AG08396 (cell line): ENCODE results near the gene UBE2I.
A peak's percentile ranks its signal among the peaks of the same experiment; 100 is the strongest.
"Not testable (repeated sequence)": the region's sequence is repeated elsewhere in the genome, so short reads cannot be mapped to it uniquely, and the experiment has no call there.

Experiments used
- DNase-seq: peaks from one replicate; pipeline ENCODE4 v3.0.0; 2012; ENCODE audit warnings: low spot score, mixed read lengths

Gene UBE2I

DNA sequence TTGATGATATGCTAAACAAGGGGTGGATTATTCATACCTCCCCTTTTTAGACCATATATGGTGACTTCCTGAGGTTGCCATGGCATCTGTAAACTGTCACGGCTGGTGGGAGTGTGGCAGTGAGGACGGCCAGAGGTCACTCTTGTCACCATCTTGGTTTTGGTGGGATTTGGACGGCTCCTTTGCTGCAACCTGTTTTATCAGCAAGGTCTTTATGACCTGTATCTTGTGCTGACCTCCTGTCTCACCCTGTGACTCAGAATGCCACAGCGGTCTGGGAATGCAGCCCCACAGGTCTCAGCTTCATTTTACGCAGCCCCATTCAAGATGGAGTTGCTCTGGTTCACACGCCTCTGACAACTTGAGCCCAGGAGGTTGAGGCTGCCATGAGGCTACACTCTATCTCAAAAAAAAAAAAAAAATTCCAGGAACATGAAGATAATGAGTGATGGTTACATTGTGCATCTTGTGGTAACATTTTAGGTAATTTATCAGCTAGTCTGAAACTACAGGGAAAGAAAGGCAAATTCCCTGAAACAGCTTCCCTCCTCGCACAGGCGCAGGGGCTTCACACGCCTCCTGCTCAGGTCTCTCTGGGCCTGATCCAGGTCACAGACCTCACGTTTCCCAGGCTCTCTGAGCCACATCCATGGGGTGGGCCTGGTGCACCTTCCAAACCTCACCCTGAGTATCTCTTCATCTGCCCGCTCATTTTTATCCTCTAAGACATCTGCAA, 15.3 kb upstream of the UBE2I start:
- DNase-seq: no peak

DNA sequence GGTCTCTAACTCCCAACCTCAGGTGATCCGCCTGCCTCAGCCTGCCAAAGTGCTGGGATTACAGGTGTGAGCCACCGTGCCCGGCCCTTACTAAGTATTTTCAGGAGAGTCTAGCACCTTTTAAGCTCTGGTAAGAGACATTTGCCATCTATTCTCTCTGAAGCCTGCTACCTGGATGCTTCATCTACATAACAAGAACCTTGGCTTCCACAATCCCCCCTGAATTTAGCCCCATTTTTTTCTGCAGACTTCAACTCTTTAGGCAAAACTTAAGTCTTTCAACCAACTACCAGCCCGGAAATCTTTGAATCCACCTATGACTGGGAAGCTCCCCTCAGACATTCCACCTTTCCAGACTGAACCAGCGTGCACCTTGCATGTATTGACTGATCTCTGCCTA, 14.0 kb upstream of the UBE2I start:
- DNase-seq: no peak

DNA sequence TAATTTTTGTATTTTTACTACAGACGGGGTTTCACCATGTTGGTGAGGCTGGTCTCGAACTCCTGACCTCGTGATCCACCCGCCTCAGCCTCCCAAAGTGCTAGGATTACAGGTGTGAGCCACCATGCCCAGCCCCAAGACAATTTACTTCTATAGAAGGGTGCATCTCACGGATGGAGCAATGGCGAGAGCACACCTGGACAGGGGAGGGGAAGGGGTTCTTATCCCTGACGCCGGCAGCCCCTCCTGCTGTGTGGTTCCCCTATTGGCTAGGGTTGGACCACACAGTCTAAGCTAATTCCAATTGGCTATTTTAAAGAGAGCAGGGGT, 12.8 kb upstream of the UBE2I start:
- DNase-seq: not testable (repeated sequence)

DNA sequence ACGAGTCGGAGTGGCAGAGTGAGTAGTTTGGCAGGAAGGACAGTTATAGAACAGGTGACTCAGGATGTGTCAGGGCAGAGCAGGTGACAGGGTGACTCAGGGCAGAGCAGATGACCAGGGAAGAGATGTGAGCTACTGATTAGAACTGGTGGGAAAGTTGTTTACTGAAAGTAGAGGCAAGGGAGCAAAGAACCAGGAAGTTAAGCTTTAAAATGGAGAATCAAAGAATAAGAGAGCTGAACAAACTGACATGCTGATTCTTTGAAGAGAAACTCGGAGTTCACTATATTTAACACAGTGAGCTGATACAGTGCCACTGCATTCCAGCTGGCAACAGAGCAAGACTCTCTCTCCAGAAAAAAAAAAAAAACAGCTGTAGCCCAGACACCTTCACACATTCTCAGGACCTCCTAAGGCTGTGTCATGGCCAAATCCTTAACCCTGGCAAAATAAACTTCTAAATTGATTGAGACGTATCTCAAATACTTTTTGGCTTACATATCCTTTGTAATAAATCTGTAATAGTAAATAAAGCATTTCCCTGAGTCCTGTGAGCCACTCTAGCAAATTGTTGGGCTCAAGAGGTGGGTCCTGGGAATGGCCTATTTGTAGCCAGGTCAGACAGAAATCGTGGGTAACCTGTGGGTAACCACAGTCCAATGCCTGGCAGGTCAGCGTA, 12.3 kb upstream of the UBE2I start:
- peak; percentile 64 for DNase-seq

DNA sequence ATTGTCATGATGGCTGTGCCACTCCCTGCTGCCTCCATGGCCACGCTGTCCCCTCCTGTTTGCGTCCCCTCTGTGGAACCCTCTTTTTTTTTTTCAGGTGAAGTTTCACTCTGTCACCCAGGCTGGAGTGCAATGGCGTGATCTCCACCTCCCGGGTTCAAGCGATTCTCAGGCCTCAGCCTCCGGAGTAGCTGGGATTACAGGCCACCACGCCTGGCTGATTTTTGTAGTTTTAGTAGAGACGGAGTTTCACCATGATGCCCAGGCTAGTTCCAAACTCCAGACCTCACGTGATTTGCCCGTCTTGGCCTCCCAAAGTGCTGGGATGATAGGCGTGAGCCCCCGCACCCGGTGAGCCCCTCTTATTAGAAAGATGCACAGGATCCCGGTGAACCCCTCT, 11.0 kb upstream of the UBE2I start:
- no peak for DNase-seq

DNA sequence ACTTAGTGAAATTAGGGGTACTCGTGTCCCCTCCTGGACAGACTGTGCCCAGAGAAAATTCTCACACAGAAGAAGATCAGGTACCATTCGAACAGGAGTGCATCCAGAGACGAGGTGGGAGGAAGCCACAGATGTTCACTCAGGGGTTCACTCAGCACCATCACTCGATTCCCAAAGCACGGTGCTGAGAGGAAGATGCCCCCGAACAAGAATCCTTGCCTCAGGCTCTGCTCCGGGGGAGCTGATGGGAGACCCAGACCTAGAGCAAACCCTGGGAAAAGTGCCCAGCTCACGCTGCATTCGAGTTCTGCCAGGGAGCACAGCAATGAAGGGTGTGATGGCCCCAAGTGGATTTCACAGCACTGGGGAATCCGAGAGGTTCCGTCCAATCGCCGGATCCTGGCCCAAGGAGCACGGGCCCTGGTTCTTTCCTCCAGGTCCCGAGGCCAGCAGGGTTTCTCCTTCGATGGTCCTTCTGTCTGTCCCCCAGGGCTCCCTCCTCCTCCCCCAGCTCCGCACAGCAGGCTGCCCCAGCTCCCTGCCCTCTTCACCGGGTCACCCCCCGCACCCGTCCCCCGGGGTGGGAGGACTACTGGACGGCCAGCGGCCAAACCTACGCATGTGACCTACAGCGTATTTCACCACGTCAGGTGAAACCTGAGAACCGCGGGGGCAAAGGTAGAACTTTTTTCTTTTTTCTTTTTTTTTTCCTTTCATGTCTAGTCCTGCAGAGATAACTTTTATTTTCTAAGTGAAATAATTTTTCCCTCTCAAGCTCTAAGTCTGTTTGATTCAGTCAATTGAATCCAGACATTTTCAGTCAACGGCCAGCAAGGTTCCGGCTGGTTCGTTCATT, 10.2 kb upstream of the UBE2I start:
- no peak for DNase-seq

DNA sequence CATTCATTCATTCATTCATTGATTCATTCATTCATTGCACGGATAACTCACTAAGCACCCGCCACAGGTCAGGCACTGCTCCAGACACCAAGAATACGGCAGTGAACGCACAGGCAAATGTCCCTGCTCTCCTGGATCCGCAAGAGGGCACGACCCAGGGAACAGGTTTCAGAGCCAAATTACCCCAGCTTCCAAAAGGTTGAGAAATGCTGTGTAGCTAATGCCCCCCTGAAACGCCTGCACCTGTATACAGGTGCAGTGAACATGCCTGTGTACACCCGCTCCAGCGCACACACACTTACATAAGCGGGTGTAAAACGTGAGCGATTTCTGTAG, 9.6 kb upstream of the UBE2I start:
- no peak for DNase-seq

DNA sequence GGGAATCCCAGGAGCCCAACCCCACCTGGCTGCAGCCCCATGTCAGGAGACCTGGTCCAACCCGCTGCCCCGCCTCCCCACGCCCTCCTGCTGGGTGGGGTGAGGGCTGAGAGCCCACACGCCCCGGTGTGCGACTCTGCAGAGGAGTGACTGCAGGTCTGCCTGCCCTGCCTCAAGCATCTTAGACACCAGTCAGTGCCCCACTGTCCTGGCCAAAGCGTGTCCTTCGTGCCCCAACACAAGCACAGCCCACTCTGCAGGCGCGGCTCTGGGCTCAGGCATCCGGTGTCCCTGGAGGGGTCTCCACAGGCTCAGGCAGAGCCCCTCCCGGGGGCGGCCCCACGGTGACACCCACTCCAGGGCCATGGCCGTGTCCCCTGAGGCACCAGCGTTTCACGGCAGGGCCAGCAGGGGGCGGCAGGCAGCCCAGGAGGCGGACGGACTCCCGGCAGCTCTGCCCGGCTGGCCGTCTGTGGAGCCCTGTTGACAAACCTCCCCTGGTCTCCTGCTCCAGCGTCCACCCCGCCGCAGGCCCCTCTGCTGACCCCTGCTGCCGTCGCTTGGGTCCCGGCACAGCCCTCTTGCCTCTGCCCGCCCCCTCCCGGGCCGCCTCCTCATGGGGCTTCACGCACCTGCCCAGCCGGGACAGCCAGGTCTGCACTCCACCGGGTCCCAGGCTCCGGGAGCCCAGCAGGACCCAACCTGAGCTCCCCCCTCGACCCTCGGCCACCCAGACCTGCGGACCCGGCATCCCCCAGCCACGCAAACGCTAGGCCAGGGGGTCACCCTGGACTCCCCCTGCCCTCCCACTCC, 8.6 kb upstream of the UBE2I start:
- peak; percentile 90 for DNase-seq

DNA sequence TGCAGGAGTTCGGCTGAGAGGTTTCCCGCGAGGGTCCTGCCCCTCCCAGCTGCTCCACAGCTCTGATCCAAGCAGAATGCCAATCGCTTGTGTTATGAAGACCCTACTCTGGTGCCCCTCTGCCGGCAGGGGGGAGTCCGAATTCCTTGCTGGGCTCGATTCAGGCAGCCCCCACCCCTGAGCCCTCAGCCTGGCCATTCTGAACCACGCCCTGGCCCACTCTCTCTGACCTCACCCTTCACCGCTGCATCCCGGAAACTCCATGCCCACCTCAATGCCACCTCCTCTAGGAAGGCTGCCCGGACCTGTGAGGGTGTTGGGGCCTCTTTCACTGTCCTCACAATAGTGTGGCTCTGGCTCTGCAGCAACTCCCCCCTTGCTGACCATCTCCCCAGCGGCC, 7.9 kb upstream of the UBE2I start:
- DNase-seq: no peak

DNA sequence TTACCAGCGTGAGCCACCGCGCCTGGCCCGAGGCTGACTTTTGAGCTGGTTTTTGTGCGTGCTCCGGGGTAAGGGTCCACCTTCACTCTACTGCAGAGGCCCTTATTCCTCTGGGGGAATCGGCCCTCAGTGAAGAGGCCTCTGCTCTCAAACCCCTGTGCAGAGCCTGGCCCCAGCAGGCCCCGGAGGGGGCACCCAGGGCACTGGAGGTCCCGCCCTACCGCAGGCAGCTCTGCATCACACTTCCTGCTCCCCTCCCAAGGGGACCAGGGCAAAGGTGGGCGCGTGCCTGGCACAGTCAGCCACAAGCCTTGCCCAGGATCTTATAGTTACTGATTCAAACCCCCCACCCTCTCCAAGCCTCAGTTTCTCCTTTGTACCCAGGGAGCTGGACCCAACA, 3.6 kb upstream of the UBE2I start:
- DNase-seq: no peak

DNA sequence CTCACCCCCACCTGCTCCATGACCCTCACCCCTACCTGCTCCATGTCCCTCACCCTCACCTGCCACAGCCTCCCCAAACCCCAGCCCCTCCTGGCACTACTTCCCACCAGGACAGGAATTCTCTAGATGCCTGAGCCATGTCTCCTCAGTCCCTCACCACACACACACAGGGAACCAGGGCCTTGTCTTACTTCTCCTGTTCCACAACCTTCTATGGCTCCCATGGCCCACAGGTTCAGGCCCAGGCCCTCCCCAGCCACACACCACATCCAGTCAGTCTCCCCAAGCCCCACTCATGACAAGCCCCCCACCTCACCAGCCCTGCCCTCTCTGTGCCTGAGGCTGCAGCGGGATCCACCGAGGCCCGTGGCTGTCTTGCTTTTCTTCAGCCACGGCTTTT, 3.1 kb upstream of the UBE2I start:
- DNase-seq: no peak

DNA sequence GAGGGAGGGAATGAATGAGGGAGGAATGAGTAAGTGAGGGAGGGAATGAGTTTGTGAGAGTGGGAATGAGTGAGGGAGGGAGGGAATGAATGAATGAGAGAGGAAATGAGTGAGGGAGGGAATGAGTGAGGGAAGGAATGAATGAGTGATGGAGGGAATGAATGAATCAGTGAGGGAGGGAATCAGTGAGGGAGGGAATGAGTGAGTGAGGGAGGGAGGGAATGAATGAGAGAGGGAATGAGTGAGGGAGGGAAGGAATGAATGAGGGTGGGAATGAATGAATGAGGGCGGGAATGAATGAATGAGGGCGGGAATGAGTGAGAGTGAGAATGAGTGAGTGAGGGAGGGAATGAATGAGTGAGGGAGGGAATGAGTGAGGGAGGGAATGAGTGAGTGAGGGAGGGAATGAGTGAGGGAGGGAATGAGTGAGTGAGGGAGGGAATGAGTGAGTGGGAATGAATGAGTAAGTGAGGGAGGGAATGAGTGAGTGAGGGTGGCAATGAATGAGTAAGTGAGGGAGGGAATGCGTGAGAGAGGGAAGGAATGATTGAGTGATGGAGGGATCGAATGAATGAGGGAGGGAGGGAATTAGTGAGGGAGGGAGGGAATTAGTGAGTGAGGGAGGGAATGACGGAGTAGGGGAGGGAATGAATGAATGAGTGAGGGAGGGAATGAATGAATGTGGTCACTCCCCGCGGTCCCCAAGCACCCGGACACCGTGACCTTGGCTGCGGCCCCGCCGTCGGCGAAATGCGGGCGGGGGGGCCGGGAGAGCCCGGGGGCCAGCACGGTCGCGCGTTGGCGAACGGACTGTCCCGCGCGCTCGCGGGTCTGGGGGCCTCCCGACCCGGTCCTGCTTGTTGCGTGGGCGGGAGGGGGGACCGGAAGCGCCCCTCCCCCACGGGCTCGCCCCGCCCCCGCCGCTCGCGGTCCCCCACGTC, 1.1 kb upstream of the UBE2I start:
- no peak for DNase-seq

DNA sequence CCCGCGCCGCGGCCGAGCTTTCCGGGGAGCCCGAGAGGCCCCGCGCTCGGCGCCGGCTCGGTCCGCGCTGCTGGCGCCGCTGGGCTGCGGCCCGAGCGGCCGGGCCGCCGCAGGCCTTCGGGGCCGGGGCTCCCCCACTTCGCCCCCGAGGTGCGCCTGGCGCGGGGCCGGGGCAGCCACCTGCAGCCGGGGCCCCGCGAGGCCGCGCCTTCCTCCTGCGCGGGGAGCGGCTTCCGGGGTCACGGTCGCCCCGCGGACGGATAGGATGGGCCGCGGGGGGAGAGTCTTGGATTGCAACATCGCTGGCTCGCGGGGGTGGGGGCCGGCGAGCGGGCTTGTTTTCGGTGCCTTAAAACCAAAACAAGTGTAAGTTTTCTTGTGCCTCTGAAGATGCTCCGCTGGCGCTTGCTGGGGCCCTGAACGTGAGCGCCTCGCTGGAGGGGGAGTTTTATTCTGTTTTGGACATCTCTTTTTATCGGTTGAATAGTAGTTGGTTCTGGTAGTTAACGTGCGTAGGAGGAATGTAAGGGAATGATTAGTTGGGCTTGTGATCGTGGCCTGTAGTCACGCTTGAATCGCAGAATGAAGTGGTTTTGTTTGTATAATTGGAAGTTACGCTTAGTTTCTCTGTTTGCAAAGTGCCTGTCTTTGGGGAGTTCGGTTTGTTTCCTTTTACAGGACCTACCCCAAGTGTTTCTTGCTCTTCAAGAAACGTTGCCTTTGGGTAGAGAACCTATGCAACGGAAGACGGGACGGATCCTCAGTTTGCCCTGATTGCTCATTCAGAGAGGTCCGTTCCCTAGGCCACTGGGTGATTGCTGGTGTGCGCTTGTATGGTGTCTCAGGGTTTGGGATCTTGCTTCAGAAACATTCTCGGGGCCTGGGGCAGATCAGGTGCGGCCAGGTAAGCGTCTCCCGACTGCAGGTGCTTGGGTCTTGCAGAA, 724 bp downstream of the UBE2I start:
- peak; percentile 65 for DNase-seq

DNA sequence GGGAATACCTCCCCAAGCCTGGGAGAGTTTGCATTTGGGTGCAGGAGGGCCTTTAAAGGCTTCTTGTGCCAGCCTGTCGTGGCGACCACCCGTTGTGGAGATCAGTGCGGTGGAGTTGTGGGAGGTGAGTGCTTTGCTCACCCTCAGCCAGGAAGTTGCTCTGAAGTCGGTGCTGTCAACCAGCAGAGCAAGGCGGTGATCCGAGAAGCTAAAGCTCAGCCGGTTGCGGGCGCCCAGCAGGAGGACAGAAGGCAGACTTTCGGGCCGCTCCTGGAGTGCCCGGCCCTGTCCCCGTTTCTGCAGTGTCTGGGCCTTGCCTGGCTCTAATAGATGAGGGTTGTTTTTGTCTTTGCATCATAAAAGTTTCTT, 1.4 kb downstream of the UBE2I start:
- DNase-seq: no peak

DNA sequence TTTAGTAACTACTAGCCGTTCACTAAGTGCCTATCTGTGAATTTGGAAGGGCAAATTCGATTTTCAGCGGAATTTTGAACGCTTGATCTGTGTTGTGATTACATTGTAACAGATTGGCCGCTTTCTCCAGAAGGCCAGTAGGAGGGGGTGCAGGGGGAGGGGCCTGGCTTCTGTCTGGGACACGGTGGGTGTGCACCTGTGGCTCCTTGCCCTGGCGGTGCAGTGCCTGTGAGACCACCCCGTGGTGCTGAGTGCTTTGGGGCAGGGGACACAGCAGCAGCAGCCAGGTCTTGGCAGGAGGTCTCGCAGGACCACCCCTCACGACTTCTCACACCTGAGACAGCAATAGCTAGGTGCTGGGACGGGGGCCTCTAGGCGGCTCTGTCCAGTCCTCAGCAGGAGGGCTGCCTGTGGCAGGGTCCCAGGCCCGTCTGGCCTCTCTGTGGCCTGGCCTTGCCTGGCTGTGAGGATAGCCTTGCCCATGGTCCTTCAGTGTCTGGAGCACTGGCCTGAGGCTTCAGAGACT, 1.8 kb downstream of the UBE2I start:
- no peak for DNase-seq

DNA sequence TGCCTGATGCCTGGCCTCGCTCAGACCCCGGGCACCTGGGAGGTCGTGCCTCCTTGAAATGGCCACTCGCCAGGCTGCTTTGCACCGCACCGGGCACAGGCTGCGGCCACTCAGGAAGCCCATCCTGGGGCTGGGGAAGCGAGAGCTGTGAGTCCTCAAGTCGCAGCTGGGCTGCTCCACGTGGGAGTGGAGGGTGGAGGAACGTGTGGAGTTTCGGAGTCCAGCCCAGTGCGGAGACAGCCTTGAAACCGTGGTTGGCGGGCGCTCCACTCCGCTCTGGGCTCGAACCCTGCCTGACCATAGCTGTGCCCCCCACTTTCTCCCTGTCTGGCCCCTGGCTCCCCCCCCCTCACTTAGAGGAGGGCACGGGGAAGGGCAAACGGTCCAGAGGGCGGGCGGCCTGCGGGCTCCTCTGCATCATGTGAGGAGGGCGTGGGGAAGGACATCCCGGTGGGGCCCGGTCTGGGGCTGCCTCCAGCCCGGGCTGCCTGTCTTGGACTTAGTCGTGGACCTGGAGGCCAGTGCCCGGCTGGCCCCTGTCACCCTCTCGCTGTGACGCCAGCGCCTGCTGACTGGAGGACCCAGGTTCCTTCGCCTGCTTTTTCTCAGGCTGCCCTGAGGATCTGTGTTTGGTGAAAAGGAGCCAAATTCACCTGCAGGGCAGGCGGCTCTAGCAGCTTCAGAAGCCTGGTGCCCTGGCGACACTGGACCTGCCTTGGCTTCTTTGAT, 2.5 kb downstream of the UBE2I start:
- DNase-seq: no peak

DNA sequence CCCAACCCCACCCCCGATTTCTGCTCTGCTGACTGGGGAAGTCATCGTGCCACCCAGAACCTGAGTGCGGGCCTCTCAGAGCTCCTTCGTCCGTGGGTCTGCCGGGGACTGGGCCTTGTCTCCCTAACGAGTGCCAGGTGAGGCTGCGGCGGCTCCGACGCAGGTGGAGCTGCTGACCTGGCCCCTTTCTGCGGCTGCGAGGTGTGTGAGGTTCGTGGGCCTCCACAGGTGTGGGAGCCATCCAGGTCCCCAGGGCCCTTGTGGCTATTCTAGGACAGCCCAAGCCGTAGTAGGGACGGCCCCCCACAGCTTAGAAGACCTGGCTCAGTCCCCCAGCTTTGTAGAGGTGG, 3.0 kb downstream of the UBE2I start:
- no peak for DNase-seq

DNA sequence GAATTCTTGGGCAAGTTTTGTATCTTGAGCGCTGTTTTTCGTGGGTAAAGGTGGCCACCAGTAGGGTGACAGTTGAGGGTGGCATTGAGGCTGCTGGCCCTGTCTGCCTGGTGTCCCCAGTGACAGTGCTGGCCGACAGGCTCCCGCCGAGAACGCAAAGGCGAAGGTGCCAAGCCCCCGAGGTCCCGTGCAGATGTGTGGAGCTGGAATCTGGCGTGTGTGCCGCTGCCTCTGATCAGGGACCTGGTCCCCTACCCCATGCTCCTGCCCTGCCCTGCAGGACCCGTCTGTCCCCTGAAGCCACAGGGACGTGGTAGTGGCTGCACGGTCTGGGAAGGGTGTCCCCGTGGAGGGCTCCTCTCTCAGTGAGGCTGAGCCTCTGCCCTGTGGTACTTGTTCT, 3.5 kb downstream of the UBE2I start:
- no peak for DNase-seq

DNA sequence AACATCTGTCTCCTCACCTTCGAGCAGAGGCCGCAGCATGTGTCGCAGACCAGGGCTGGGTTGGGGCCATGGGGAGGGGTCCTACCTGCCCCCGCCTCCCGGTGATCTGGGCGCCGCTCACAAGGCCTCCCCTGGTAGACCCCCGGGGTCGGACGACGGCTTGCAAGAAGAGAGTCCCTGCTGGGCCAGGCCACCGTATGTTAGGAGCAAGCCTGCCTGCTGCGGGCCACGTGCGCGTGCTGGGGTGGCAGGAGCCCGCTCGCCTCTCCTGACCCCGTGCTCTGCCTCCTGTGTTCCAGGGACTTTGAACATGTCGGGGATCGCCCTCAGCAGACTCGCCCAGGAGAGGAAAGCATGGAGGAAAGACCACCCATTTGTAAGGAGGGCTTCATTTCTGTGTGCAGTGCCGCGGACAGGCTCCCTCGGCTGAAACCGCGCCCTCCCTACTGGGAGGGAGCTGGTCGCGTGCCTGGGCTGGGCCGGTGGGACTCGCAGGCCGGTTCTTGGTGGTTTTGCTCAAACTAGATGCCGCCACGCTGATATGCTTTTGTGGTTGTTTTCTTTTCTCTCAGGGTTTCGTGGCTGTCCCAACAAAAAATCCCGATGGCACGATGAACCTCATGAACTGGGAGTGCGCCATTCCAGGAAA, 4.4 kb downstream of the UBE2I start:
- DNase-seq: no peak
